ENCODE results near the gene ZFP36L2. TPM values are rescaled to one million over a fixed set of nuclear protein-coding genes. Genes with fewer than 3 reads are reported as not detected.

ZFP36L2 gene
- total and polyA plus RNA-seq, 10 donors, result 72.4 to 223 (median 119) TPM

GRCh38 chr2:43207553-43208300 is 18.7 kb downstream of the ZFP36L2 start:
- no peaks in the 10 kb centered on the region for H3K36me3 ChIP-seq
- H3K4me3 ChIP-seq, result no peak overlapping the region
- H3K27ac ChIP-seq, result peak overlapping the region in 5 of 8 donors; percentile 30 to 74 (median 38)
- H3K27me3 ChIP-seq (replicated peaks in 1 of 7), result no peaks in the 10 kb centered on the region
- TF ChIP-seq CTCF (IDR thresholded peaks at IDR 0.05 in 8 of 11, conservative IDR thresholded peaks at IDR 0.05 in 3 of 11) (no peak), POLR2AphosphoS5 (IDR thresholded peaks at IDR 0.05) (peak in 1 of 3 donors; percentile 19)
- intact Hi-C loops (cut with DNase I; ENCODE audit: low total_unique reads), result no loop called here
- 66 to 79% (median 76%) methylated on average over 9 of the region's 9 CpGs for WGBS, 5 donors
- H3K4me1 ChIP-seq, result peaks cover 0 to 54% (median 22%) of the 10 kb centered on the region in 6 donors
- no peaks in the 10 kb centered on the region for H3K9me3 ChIP-seq
- DNase-seq, result no peak

GRCh38 chr2:43206602-43207001 is 19.8 kb downstream of the ZFP36L2 start:
- H3K27me3 ChIP-seq (replicated peaks in 1 of 7), result no peaks in the 10 kb centered on the region
- WGBS, 5 donors, result 95 to 99% (median 97%) methylated on average over 7 of the region's 7 CpGs
- no peak for DNase-seq
- intact Hi-C loops (cut with DNase I; ENCODE audit: low total_unique reads), result no loop called here
- H3K27ac ChIP-seq, result no peak overlapping the region
- no peak for TF ChIP-seq CTCF (IDR thresholded peaks at IDR 0.05 in 8 of 11, conservative IDR thresholded peaks at IDR 0.05 in 3 of 11)
- TF ChIP-seq POLR2A (IDR thresholded peaks at IDR 0.05), result no peak
- TF ChIP-seq POLR2AphosphoS5 (IDR thresholded peaks at IDR 0.05), result no peak
- no peak overlapping the region for H3K4me3 ChIP-seq
- no peaks in the 10 kb centered on the region for H3K9me3 ChIP-seq
- H3K4me1 ChIP-seq, result peaks cover 0 to 47% (median 17%) of the 10 kb centered on the region in 6 donors
- no peaks in the 10 kb centered on the region for H3K36me3 ChIP-seq

- Histone ChIP-seq H3K4me3 (no peak overlapping the region), H3K27ac (no peak overlapping the region), H3K9me3 (no peaks in the 10 kb centered on the region), H3K36me3 (no peaks in the 10 kb centered on the region), H3K27me3 (replicated peaks in 1 of 7) (no peaks in the 10 kb centered on the region), H3K4me1 (peaks cover 0 to 34% (median 7%) of the 10 kb centered on the region in 6 donors)
- intact Hi-C loops (cut with DNase I; ENCODE audit: low total_unique reads), result no loop called here
- TF ChIP-seq CTCF (IDR thresholded peaks at IDR 0.05 in 8 of 11, conservative IDR thresholded peaks at IDR 0.05 in 3 of 11) (no peak), POLR2AphosphoS5 (IDR thresholded peaks at IDR 0.05) (no peak), POLR2A (IDR thresholded peaks at IDR 0.05) (no peak)
- WGBS, 5 donors, result 89 to 96% (median 94%) methylated on average over 10 to 11 of the region's 11 CpGs
- no peak for DNase-seq
Measured at GRCh38 chr2:43203373-43203772, 23.0 kb downstream of the ZFP36L2 start.

GRCh38 chr2:43202289-43202688 is 24.1 kb downstream of the ZFP36L2 start:
- Histone ChIP-seq H3K36me3 (no peaks in the 10 kb centered on the region), H3K9me3 (no peaks in the 10 kb centered on the region), H3K27ac (no peak overlapping the region), H3K4me3 (no peak overlapping the region), H3K27me3 (replicated peaks in 1 of 7) (no peaks in the 10 kb centered on the region), H3K4me1 (peaks cover 0 to 36% (median 12%) of the 10 kb centered on the region in 6 donors)
- WGBS, 5 donors, result 50 to 75% (median 51%) methylated on average over 2 of the region's 2 CpGs
- TF ChIP-seq POLR2A (IDR thresholded peaks at IDR 0.05) (no peak), CTCF (IDR thresholded peaks at IDR 0.05 in 8 of 11, conservative IDR thresholded peaks at IDR 0.05 in 3 of 11) (no peak), POLR2AphosphoS5 (IDR thresholded peaks at IDR 0.05) (no peak)
- intact Hi-C loops (cut with DNase I; ENCODE audit: low total_unique reads), result no loop called here
- DNase-seq, result no peak

Data from spleen (tissue), 11 donors.